Liver (tissue), 9 donors: Measurements from ENCODE around the gene NAPB. TPM values are rescaled to one million over a fixed set of nuclear protein-coding genes. Genes with fewer than 3 reads are reported as not detected.

Experiments
- DNase-seq: peaks from one replicate; pipeline ENCODE4 v3.0.0-alpha.2; 2017; ENCODE audit warnings: low spot score
- H3K27ac ChIP-seq, 2 donors: one replicate each; pipeline ENCODE4 v1.7.0; 2013; ENCODE audit warnings: inconsistent platforms in 2 of 2, low read length in 2 of 2, control low read depth in 1 of 2, low read depth in 1 of 2, mild to moderate bottlenecking in 1 of 2
- H3K27me3 ChIP-seq, 4 donors: one replicate each; pipeline versions ENCODE4 v1.6.1 to v1.7.0; 2013; ENCODE audit warnings: low read length in 3 of 4, inconsistent platforms in 1 of 4, mild to moderate bottlenecking in 1 of 4, moderate library complexity in 1 of 4; ENCODE audit not compliant: control insufficient read depth in 4 of 4, insufficient read depth in 4 of 4
- H3K36me3 ChIP-seq, 4 donors: one replicate each; pipeline versions ENCODE4 v1.6.1 to v1.7.0; 2013; ENCODE audit warnings: low read length in 3 of 4, mild to moderate bottlenecking in 3 of 4, low read depth in 1 of 4, moderate library complexity in 1 of 4; ENCODE audit not compliant: control insufficient read depth in 4 of 4, insufficient read depth in 3 of 4
- H3K4me1 ChIP-seq, 4 donors: one replicate each; pipeline versions ENCODE4 v1.6.1 to v1.7.0; 2013; ENCODE audit warnings: low read length in 3 of 4, mild to moderate bottlenecking in 3 of 4, moderate library complexity in 1 of 4; ENCODE audit not compliant: control insufficient read depth in 4 of 4, insufficient read depth in 4 of 4
- H3K4me3 ChIP-seq, 3 donors: one replicate each; pipeline versions ENCODE4 v1.6.1 to v1.7.0; 2013; ENCODE audit warnings: low read length in 3 of 3, control low read depth in 1 of 3, low read depth in 1 of 3, mild to moderate bottlenecking in 1 of 3
- H3K9ac ChIP-seq, 2 donors: one replicate each; pipeline ENCODE4 v1.7.0; 2013; ENCODE audit warnings: low read length in 2 of 2, mild to moderate bottlenecking in 2 of 2, moderate library complexity in 2 of 2, control low read depth in 1 of 2, low read depth in 1 of 2
- H3K9me3 ChIP-seq, 4 donors: one replicate each; pipeline versions ENCODE4 v1.6.1 to v1.7.0; 2013; ENCODE audit warnings: low read length in 3 of 4; ENCODE audit not compliant: control insufficient read depth in 4 of 4
- ATF3 ChIP-seq: IDR thresholded peaks from 2 replicates; pipeline ENCODE4 v1.6.1; 2016; ENCODE audit warnings: antibody characterized with exemption
- CTCF ChIP-seq: fragments of 150-350 bp; IDR thresholded peaks from 2 replicates; pipeline ENCODE4 v1.5.1; 2017; ENCODE audit warnings: improper control_type of control experiment, low read depth, low read length; ENCODE audit not compliant: missing input control
- EGR1 ChIP-seq, 2 donors: IDR thresholded peaks; 2 replicates each; pipeline ENCODE4 v1.6.1; 2016 to 2018; ENCODE audit warnings: antibody characterized with exemption in 2 of 2, low read depth in 2 of 2
- FOXA1 ChIP-seq: IDR thresholded peaks from 2 replicates; pipeline ENCODE4 v1.6.1; 2016; ENCODE audit warnings: antibody characterized with exemption
- FOXA2 ChIP-seq: IDR thresholded peaks from 2 replicates; pipeline ENCODE4 v1.6.1; 2016; ENCODE audit warnings: antibody characterized with exemption
- GABPA ChIP-seq, 2 donors: IDR thresholded peaks in 1 of 2; conservative IDR thresholded peaks in 1 of 2; 2 replicates each; pipeline ENCODE4 v1.6.1; 2016; ENCODE audit warnings: antibody characterized with exemption in 2 of 2, mild to moderate bottlenecking in 1 of 2, moderate library complexity in 1 of 2
- HNF4A ChIP-seq, 2 donors: conservative IDR thresholded peaks; 2 replicates each; pipeline ENCODE4 v1.6.1; 2016; ENCODE audit warnings: antibody characterized with exemption in 2 of 2, mild to moderate bottlenecking in 2 of 2
- HNF4G ChIP-seq: IDR thresholded peaks from 2 replicates; pipeline ENCODE4 v1.6.1; 2016; ENCODE audit warnings: antibody characterized with exemption
- JUND ChIP-seq, 2 donors: IDR thresholded peaks; 2 replicates each; pipeline ENCODE4 v1.6.1; 2016; ENCODE audit warnings: antibody characterized with exemption in 2 of 2
- MAX ChIP-seq: IDR thresholded peaks from 2 replicates; pipeline ENCODE4 v1.6.1; 2016; ENCODE audit warnings: antibody characterized with exemption
- NR2F2 ChIP-seq: IDR thresholded peaks from 2 replicates; pipeline ENCODE4 v1.6.1; 2016; ENCODE audit warnings: antibody characterized with exemption
- RAD21 ChIP-seq, 2 donors: IDR thresholded peaks; 2 replicates each; pipeline ENCODE4 v1.6.1; 2016; ENCODE audit warnings: antibody characterized with exemption in 2 of 2, mild to moderate bottlenecking in 2 of 2
- REST ChIP-seq: IDR thresholded peaks from 2 replicates; pipeline ENCODE4 v1.6.1; 2016; ENCODE audit warnings: antibody characterized with exemption, mild to moderate bottlenecking
- RXRA ChIP-seq, 2 donors: IDR thresholded peaks; 2 replicates each; pipeline ENCODE4 v1.6.1; 2017 to 2018; ENCODE audit warnings: antibody characterized with exemption in 2 of 2, mild to moderate bottlenecking in 1 of 2
- SP1 ChIP-seq: IDR thresholded peaks from 2 replicates; pipeline ENCODE4 v1.6.1; 2018; ENCODE audit warnings: antibody characterized with exemption, mild to moderate bottlenecking
- TAF1 ChIP-seq: conservative IDR thresholded peaks from 2 replicates; pipeline ENCODE4 v1.6.1; 2016; ENCODE audit warnings: antibody characterized with exemption, mild to moderate bottlenecking
- YY1 ChIP-seq: IDR thresholded peaks from 2 replicates; pipeline ENCODE4 v1.6.1; 2016; ENCODE audit warnings: antibody characterized with exemption, mild to moderate bottlenecking
- ZBTB33 ChIP-seq: IDR thresholded peaks from 2 replicates; pipeline ENCODE4 v1.6.1; 2016; ENCODE audit warnings: antibody characterized with exemption
- WGBS: extraction: QIAGEN DNeasy Blood & Tissue Kit; methylation state at CpG from one replicate; pipeline ENCODE4 v1.1.7; 2013; 5-methylcytosine and 5-hydroxymethylcytosine counted together
- polyA plus RNA-seq, 2 donors: library from polyadenylated mRNA; stranded (reverse) in 1 of 2; unstranded in 1 of 2; fragments of 200-250 nt in 1 of 2; fragments of >200 nt in 1 of 2; fragmentation: Nextera tagmentation in 1 of 2; extraction: Ambion mirVana in 1 of 2; gene quantifications; one replicate each; pipeline versions ENCODE4 v1.2.1 to v1.2.3, GENCODE V29; 2013 to 2015
- total RNA-seq, 2 donors: library from RNA; depleted of rRNA; stranded (reverse); fragments of >200 nt; gene quantifications; one replicate each; pipeline ENCODE4 v1.2.3, GENCODE V29; 2014
- donor health status: healthy.
- donor health status: healthy.
- donor health status: healthy.
- donor health status: healthy.
- donor health status: healthy.

NAPB gene
- total and polyA plus RNA-seq, 4 donors: 2.4 to 10.6 (median 4.5) TPM

- H3K4me1 ChIP-seq: no peaks in the 10 kb centered on the region
- WGBS: 94% methylated on average over 7 of the region's 7 CpGs
- no peaks in the 10 kb centered on the region for H3K9me3 ChIP-seq
- no peaks in the 10 kb centered on the region for H3K36me3 ChIP-seq
- DNase-seq: no peak
- peaks cover 0 to 3% (median 0%) of the 10 kb centered on the region in 4 donors for H3K27me3 ChIP-seq
- no peak overlapping the region for H3K4me3 ChIP-seq
- no peak overlapping the region for H3K9ac ChIP-seq
- TF ChIP-seq TAF1: no peak
- TF ChIP-seq SP1: no peak
- no peak for TF ChIP-seq CTCF
- TF ChIP-seq RXRA (IDR thresholded peaks at IDR 0.05): no peak
- no peak for TF ChIP-seq RAD21 (IDR thresholded peaks at IDR 0.05)
- no peak for TF ChIP-seq NR2F2
- no peak for TF ChIP-seq ATF3
- TF ChIP-seq YY1: no peak
- TF ChIP-seq MAX: no peak
- TF ChIP-seq ZBTB33: no peak
- TF ChIP-seq JUND (IDR thresholded peaks at IDR 0.05): no peak
- no peak for TF ChIP-seq FOXA1
- no peak for TF ChIP-seq HNF4A (conservative IDR thresholded peaks at IDR 0.05)
- TF ChIP-seq REST: no peak
- TF ChIP-seq EGR1 (IDR thresholded peaks at IDR 0.05; ENCODE audit: low read depth in 2 of 2): no peak
- TF ChIP-seq HNF4G: no peak
- TF ChIP-seq FOXA2: no peak
- no peak for TF ChIP-seq GABPA (IDR thresholded peaks at IDR 0.05 in 1 of 2, conservative IDR thresholded peaks at IDR 0.05 in 1 of 2)
- no peak overlapping the region for H3K27ac ChIP-seq
Observed at GRCh38 chr20:23455639-23456038, 34.4 kb upstream of the NAPB start.
